Left cardiac atrium (tissue), 4 donors: ENCODE measurements around the gene RAD51B. TPM values are rescaled to one million over a fixed set of nuclear protein-coding genes. Genes with fewer than 3 reads are reported as not detected.
"Not testable (repeated sequence)": the region's sequence is repeated elsewhere in the genome, so short reads cannot be mapped to it uniquely, and the experiment has no call there.

ENCODE experiments used
- ATAC-seq, 2 donors: fragments of 200-7000 bp; cut with Tn5 transposase; one replicate each; pipeline ENCODE4 v1.9.1; 2020; ENCODE audit warnings: mild to moderate bottlenecking in 2 of 2, moderate library complexity in 2 of 2
- DNase-seq: peaks from one replicate; pipeline ENCODE4 v3.0.0-alpha.2; 2020
- intact Hi-C, 2 donors: fragments of 100-400 bp; cut with DNase I; formaldehyde crosslinking; loops; one replicate each; pipeline versions ENCODE4 v1.14.1 to v1.15.1; 2022 to 2023
- total RNA-seq, 2 donors: library from RNA; stranded (reverse); fragmentation: NEBNext Ultra II Directional; extraction: Animal tissue kit (Norgen Biotek cat#: 25700); gene quantifications; one replicate each; pipeline ENCODE4 v1.2.1, GENCODE V29; 2021
- donor health status: DM: no; HTN: yes; CAD: no.
- donor health status: DM: no; HTN: yes; CAD: no; lungs with severe emphysema.
- donor health status: DM: yes; HTN: yes; CAD: no.
- donor health status: Dilated cardiomyopathy.

Gene RAD51B
- total RNA-seq, 2 donors from 2014 or later, result 4.4 to 6.6 TPM

DNA sequence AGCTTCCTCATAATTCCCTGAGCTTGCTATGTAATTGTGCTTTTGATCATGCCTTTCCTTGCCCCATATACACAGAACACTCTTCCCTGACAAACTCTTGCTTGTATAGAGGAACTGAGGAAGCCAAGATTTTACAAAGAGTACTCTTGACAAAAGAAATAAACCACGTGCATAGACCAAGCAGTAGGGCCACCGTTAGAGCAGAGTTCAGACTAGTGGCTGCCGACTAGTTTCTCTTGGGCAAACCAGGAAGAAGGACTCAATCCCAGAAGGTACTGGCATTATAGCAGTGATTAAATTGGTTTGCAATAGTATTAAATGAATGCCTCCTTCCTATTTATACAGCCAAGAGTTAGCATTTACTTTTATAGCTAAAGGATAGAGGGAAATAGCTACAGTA lies 146.1 kb downstream of the RAD51B start:
- DNase-seq (no peak), ATAC-seq (no peak)
- intact Hi-C loops, result no loop called here

DNA sequence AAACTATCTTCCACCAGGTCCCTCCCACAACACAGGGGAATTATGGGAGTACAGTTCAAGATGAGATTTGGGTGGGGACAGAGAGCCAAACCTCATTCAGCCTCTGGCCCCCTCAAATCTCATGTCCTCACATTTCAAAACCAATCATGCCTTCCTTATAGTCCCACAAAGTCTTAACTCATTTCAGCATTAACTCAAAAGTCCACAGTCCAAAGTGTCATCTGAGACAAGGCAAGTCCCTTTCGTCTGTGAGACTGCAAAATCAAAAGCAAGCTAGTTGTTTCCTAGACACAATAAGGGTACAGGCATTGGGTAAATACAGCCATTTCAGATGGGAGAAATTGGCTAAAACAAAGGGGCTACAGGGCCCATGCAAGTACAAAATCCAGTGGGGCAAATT lies 147.6 kb downstream of the RAD51B start:
- DNase-seq (no peak), ATAC-seq (no peak)
- intact Hi-C loops, result no loop called here

DNA sequence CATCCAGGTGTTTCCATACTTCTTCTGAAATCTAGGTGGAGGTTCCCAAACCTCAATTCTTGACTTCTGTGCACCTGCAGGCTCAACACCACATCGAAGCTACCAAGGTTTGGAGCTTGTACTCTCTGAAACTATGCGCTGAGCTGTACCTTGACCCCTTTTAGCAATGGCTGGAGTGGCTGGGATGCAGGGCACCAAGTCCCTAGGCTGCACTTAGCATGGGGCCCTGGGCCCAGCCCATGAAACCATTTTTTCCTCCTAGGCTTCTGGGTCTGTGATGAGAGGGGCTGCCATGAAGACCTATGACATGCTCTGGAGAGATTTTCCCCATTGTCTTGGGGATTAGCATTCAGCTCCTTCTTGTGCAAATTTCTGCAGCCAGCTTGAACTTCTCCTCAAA lies 148.4 kb downstream of the RAD51B start:
- ATAC-seq, intact Hi-C loops, DNase-seq: not testable (repeated sequence)

DNA sequence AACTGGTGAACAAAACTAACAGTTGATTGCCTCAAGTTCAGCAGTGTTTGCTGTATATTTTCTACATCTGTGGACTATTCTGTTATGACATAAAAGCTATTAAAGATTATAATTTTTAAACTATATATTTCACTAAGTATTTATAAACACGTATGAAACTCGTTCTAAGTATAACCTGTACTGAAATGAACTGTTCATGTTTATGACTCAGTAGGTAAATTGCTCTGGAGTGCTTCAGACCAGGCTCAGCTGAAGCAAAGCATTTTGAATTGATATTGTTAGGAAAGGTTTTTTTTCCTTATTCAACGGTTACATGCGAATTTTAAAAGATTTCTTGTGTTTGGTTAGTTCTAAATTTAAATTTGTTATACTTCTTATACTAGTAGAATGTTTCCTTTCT lies 151.3 kb downstream of the RAD51B start:
- no peak for ATAC-seq
- DNase-seq, result no peak
- intact Hi-C loops, result no loop called here

DNA sequence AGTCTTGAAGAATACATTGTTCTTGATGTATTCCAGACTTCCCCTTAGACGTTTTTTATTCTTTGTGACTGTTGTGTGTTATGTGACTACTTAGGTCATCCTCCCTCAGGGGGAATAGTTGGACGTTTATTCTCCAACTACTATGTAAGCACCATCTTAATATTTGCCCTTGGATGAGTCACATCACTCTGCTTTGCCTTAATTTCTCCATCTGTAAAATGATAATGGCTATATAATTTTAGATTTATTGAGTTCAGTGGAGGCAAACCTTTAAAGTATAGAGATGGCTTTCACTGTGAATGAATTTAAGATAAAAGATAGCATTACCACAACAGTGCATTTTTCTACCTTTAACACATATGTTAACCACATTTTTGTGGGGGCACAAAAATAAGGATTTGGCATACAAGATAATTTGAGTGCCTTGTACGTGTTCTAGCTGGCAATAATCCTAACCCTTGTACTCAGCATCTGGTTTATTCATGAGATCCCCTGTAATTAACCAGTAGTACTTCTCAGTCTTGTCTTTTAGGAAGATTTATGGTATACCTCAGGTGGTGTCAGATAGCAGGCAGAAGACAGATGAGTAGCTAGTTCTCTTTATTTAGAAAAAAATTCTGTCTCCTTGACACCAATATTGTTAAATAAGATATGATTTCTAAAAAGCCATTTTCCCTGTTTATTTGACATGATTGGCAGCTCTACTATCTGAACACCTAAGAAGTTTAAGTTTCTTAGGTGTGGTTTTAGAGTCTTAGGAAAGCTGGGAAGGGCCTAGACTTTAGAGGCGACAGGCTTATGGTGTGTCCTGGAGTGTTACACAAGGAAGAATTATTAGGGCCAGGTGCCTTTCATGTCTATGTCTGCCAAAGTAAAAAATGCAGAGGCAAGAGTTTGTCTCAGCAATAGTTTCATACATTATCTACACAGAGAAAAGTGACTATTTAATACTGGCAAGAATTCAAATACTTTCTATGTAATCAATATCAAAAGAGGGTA lies 152.3 kb downstream of the RAD51B start:
- ATAC-seq, result no peak
- DNase-seq, result no peak
- intact Hi-C loops, result no loop called here

DNA sequence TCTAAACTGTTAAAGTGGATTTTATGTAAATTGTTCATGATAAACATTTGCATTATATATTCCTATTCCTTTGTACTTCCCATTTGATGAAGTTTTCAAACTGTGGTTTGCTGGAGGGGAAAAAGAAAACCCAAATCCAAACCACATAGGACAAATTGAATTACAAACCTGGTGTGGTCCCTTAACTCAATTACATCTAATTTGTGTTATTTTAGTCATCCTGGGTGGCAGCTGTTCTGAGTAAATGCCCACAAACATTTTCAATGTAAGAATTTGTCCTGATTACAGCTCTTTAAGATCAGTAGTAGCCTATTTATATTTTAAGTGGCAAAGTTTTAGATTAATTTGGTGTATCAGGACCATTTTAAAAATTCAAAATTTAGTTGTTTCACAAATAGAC lies 153.9 kb downstream of the RAD51B start:
- ATAC-seq (no peak), DNase-seq (no peak)
- intact Hi-C loops, result no loop called here

DNA sequence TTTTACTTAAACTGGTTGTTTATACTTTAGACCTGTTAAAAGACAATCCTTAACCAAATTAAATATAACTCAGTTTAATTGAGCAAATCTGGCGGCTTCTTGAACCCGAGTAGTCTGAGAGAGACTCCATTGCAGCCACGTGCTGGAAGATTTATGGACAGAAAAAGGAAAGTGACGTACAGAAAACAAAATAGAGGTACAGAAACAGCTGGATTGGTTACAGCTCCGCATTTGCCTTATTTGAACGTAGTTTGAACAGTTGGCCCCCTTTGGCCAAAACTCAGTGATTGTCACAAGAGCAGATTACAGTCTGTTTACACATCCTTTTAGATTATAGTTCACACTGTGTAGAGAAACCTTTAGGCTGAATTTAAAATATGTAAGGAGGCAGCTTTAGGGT lies 155.9 kb downstream of the RAD51B start:
- no peak for DNase-seq
- ATAC-seq, result no peak
- intact Hi-C loops, result no loop called here

DNA sequence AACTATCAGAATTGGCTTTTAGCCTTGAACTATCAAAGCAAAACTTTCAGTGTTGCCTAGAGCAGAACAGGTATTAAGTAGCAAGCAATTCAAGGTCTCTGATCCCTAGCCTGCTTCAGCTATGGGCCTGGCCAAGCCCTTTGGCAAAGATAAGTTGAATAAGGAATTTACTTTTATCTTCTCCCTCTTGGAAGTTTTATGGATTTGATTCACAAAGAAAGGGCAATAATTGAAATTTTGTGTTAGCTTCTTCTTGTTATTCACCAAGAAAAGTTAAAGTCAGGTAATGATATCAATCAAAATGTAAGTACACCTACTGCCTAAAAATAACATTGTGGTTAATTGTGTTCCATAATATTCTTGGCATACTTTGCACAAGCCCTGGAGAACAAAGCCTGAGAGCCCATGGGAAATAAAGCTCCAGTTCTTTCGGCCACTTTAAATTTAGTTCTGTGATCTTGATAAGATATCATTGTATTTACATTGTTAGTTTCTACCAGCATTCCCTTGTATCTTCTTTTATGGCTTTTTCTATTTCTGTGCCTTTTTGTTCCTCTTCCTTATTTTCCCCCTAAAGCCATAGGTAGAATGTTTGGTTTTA lies 158.0 kb downstream of the RAD51B start:
- no peak for DNase-seq
- intact Hi-C loops, result no loop called here
- no peak for ATAC-seq

DNA sequence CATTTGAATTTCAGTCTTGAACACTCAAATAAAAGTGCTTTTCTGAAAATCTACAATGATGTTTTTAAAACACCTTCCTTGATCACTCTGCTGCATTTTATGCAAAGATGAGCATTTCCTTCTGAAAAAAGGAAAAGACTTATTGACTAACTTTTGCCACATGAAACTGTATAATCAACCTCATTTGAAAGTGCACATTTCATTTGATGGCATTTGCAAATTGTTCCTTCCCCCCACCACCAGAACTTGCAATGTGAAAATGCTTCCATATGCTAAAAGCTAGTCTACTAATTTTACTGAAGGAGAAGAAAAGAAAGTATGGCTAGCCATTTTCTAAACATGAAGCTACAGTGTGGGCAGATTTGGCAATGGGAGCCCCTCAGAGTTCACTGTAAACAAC lies 159.2 kb downstream of the RAD51B start:
- DNase-seq, result no peak
- ATAC-seq, result no peak
- intact Hi-C loops, result no loop called here

DNA sequence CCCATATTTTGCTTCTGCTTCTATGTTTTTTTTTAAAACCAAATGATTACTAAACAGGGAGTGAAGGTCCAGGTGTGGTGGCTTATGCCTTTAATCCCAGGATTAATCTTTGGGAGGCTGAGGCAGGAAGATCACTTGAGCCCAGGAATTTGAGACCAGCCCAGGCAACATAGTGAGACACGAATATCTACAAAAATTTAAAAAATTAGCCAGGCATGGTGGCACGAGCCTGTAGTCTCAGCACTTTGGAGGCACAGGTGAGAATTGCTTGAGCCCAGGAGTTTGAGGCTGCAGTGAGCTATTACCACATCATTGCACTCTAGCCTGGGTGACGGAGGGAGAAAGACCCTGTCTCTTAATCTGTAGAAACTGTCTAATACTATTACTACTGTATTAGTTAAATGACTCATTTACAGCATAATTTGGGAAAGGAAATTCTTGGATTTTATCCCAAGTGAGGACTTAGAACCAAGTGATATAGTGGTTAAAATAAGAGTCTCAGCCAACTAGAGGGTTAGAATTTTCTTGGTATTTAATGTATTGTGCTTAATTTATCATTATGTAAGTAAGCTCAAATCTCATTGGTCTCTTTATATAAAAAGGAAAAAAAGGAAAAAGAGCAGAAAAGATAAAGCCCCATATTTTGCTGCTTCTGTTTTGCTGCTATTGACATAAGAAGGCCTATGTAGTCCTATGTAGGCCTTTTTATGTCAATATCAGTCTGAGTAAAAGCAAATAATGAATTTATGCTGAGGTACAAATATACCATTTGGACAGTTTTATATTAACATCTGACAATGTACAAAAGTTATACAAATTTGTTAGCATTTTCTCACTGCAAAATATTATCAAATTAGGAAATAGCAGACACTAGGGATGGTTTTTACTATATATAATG lies 163.4 kb downstream of the RAD51B start:
- ATAC-seq (no peak), DNase-seq (no peak)
- intact Hi-C loops, result no loop called here

DNA sequence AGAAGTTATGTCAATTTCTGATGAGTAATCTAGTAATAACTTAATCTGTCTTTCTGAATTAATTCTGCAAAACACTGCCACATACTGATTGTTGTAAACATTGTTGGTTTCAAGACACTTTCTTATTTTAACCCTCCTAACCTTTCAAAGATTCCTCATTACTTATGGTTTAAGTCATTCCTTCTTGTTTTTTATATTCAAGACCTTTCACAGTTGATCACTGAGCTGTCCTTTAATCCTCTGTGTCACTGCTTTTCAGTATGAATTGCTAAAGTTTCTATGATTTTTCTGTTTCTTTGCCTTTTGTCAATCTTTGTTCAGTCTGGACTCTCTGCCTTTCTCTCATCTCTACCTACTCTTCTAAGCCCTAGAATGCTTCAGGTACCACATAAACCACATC lies 164.7 kb downstream of the RAD51B start:
- ATAC-seq (no peak), DNase-seq (no peak)
- intact Hi-C loops, result no loop called here

DNA sequence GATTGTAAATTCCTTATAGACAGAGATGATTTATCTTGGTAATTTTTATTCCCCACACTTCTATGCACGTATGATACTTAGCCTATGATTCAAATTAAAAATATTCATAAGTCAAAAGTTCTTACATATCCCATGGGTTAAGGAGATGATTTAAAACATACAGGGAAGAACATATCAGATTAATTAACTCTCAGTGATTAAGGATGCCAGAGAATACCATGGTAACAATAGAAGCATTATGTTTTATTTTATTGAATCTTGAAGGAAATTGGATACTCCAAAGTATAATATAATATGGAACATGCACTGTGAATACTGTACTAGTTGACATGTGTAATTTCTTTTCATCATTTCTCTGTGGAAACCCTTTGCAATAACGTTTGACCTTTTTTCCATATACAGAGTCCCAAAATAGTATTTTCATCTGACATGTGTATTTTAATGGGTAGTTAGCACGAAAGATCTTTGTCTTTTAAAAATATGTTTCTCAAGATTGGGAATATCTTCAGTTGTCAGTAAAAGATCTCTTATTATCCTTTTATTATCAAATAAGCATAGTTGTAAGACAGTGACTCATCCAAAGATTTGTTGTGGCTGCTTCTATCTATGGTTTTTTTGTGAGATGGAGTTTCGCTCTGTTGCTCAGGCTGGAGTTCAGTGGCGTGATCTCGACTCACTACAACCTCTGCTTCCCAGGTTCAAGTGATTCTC lies 166.7 kb downstream of the RAD51B start:
- ATAC-seq (no peak), DNase-seq (no peak)
- intact Hi-C loops, result no loop called here

DNA sequence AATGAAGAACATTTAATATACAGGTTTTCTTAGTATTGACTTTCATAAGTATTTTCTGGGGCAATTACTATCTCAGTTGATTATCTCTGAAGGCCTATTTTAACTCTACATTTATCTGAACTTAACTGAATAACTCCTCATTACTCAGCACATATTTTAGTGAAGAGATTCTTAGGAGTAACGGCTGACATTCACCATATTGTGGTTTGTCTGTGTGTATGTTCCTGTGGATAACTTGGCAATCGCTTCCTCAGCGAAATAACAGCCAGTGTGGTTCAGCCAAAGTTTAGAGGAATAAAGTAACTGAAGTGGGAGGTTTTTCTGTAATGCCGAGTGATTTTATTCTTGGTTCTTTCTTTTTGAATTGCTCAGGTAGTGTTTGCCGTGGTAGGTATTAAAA lies 168.0 kb downstream of the RAD51B start:
- peak; percentile 53 to 89 for ATAC-seq
- intact Hi-C loops, result no loop called here
- DNase-seq, result no peak

DNA sequence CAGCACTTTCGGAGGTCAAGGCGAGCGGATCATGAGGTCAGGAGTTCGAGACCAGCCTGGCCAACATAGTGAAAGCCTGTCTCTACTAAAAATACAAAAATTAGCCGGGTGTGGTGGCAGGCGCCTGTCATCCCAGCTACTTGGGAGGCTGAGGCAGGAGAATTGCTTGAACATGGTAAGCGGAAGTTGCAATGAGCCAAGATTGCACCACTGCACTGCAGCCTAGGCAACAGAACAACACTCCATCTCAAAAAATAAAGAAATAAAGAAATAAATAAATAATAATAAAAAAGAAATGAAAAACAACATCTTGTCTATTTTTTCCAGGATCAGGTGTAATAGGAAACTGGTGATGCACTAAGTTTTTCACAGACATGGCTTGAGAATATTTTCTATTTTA lies 168.6 kb downstream of the RAD51B start:
- DNase-seq, ATAC-seq, intact Hi-C loops: not testable (repeated sequence)

DNA sequence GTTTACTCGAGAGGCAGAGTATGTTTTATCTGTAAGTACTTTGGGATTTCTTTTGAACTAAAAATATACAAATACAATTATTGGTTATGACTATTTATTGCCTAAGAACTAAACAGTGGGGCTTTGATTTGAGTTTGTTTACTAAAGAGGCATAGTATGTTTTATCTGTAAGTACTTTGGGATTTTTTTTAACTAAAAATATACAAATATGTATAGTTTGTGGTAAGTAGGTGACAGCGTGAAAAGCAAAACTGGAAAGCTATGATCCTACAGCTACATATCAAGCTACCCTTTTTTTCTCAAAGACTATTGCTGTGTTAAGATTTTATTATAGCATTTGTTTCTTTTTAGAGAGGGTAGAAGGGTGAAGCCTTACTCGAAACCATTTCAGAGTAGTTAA lies 171.0 kb downstream of the RAD51B start:
- ATAC-seq (no peak), DNase-seq (no peak)
- intact Hi-C loops, result no loop called here

DNA sequence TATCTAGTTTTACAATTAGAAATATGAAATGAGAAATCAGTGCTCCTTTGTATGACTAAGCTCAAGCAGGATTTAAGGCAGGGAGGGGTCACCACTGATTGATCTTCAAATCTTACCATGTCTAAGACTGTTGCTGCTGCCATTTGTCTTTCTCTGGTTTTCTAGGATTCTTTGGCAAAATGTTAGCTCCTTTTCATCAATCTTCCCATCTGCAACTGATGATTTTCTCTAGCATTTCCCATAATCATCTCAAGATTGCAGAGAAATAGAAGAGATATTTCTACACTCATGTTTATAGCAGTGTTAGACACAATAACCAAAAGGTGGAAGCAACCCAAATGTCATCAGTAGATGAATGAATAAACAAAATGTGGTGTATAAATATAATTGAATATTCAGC lies 175.0 kb downstream of the RAD51B start:
- intact Hi-C loops, result no loop called here
- ATAC-seq (no peak), DNase-seq (no peak)

DNA sequence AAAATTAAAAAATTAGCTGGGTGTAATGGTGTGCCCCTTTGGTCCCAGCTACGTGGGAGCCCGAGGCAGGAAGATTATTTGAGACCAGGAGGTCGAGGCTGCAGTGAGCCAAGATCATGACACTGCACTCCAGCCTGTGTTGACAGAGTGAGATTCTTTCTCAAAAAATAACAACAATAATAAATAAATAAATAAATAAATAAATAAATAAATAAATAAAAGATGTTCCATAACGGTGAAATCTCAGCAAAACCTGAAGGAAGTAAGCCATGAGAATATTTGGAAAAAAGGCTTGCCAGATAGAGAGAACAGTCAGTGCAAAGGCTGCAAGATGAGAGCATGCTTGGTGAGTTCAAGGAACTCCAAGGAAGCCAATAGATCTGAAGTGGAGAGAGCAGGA lies 176.7 kb downstream of the RAD51B start:
- no peak for ATAC-seq
- intact Hi-C loops, result no loop called here
- no peak for DNase-seq

DNA sequence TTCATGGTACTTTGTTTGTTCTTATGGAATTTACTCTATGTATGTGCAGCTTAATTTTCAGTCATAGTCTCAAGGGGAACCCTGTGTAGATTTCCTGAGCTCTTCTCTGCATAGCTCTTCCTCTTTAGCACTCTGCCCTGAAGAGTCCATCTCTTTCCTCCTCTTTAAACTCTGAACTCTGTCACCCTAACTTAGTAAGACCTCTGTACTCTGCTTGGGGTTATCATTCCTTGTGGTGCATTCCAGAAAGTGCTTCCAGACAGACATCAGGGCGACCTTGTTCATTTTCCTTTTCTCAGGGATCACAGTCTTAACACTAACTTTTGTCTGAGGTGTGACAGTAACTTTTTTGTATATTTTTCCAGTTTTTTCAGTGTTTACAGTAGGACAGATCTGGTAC lies 179.3 kb downstream of the RAD51B start:
- DNase-seq (no peak), ATAC-seq (no peak)
- intact Hi-C loops, result no loop called here

DNA sequence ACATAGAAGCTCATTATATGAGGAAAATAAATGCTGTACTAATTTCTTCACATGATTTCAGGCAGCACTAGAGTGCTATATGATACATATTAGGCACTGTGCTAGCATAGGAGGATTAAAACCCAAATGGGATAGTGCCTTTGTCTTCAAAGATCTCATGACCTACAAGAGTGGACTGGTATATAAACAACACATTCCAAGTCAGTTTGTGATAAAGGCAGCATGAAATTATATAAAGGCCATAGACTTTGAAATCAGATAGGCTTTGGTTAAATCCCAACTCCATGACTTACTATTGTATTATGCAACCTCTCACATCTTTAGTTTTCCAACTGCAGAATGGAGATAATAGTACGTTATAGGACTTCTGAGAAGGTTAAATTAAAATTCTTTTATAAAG lies 179.7 kb downstream of the RAD51B start:
- intact Hi-C loops, result no loop called here
- DNase-seq (no peak), ATAC-seq (no peak)
